GM21786 (cell line): Measurements from ENCODE around the gene TTYH2.

Experiments used
- ATAC-seq: cut with Tn5 transposase; IDR thresholded peaks from one replicate; pipeline ENCODE4 v1.9.1; 2021; ENCODE audit not compliant: unreplicated experiment

The TTYH2 gene

DNA sequence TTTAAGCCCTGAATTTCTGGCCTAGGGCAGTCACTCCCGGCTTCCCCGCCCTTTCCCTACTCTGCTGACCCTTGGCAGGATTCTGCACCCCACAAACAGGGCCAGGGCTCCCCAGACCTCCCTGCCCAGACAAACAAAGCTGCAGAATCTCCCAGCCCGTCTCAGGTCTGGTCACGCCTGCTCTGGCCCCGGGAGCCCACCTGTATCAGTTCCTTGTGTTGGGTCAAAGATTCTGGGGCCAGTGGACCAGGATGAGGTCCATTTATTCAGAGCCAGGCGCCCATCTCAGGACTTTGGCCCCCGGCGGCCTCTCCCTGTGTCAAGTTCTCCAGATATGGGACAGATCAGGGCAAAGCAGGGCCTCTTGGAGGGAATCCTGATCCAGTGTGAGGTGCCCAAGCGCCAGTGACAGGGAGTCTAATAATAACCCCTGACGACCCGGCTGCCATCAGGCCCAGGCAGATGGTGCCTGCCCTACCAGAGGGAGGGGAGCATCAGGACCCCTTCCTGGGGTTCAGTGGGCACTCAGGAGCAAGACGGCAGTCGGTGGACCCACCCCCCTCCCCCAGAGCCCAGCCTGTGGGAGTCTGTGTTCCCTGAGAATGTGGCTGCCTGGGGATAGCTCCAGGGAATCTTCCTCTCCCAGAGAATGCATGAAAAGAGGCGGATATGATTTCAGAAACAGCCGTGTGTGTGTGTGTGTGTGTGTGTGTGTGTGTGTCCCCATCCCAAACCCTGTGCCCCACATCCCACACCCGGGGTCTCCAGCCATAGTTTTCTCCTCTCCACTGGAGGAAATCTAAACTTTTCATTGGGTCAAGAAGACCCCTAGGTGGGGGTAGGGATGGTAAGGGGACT is 1.3 kb downstream of the TTYH2 start:
- ATAC-seq: no peak

DNA sequence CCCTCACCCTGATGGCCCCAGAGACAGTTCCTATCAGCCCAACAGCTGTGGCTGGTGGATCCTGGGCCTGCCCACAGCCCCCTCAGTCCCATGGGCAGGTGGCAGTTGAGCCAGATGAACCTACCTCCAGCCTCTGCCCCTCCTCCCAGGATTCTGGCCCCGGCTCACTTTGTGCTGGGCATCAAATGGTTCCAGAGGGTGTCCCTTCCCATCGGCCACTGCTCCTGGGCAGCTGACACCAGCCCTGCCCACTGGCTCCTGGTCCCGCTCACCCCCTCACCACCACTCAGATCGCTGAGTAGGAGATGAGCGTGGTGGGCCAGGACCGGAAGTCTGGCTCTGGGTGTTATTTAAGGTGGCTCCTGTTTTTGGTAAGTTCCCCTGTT is 2.0 kb downstream of the TTYH2 start:
- ATAC-seq: no peak

DNA sequence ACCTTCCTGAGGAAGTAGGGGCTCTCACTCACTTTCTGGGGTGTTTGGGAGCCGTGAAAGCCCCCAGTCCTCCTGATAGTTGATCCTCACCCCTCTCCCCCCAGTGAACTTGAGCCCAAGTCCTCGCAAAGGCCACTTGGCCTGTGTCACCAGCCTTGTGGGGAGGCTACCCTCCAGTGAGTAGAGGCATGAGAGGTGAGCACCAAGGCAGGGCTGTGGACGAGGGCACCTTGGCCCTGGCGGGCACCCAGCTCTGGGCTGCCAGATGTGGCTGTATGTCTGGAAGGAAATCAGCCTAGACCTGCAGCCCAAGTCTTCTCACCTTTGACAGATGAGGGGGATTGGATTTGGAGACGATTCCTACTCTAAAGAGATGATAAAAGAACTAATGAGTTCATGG is 3.1 kb downstream of the TTYH2 start:
- no peak for ATAC-seq

DNA sequence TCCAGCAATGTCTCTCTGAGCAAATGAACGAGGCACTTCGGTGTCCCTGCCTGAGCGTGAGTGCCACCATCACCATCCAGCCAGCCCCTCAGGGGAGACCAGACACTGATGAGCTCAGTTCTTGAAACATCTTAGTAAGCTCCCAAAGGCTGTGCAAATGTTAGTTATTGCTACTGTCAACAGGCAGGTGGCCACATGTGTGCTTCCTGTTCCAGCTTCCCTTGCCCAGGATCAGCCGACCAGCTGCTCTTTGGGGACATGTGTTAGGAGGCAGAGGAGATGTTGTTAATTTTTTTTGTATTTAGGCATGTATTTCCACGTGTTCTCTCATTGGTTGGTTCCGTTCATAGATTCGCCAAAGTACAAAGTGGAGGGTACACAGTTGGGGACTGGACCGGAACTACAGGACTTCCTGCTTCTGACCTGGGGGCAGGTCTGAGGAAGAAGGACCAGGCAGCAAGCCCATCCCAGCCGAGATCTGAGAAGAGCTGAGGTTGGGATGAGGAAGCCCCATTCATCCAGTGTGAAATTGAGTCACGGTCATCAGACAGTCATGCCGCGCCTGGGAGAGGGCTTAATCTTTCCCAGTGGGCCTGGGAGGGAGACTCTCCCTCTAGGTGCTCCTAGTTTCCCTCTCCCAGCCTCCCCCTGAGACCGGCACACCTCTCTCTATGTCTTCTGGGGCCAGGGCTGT is 3.8 kb downstream of the TTYH2 start:
- ATAC-seq: no peak

DNA sequence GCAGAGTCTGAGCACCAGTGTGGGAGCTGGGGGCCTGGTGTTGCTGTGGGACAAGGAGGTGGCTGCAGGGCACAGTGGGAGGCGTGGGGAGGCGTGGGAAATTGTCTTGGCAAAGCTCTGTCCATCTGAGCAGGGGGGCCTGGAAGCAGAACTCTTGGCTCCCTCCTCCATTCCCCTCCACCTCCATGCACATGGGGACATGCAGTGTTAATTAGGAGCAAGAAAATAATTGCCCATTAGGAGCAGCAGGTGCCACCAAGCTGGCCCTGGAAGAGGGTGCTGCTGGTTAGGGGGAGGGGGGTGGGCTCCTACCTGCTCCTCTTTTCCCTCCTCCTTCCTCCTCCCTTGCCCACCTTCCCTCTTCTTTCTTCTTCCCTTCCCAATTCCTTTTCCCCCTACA is 4.5 kb downstream of the TTYH2 start:
- ATAC-seq: no peak

DNA sequence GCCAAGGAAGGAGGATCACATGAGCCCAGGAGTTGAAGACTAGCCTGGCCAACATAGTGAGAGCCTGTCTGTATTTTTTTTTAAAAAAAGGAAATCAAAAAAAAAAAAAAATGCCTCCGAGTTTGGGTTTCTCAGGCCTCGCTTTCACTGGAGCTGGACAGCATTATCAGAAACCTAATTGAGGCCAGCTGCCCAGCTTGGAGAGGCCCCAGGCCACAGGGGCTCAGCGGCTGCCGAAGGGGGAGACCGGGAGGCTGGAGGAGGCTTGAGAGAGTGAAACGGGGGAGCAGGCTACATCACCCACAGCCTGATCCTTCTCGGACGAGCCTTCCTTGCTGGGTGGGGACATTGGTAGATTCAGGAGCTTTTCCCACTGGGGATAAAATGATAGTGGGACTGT is 5.1 kb downstream of the TTYH2 start:
- ATAC-seq: no peak

DNA sequence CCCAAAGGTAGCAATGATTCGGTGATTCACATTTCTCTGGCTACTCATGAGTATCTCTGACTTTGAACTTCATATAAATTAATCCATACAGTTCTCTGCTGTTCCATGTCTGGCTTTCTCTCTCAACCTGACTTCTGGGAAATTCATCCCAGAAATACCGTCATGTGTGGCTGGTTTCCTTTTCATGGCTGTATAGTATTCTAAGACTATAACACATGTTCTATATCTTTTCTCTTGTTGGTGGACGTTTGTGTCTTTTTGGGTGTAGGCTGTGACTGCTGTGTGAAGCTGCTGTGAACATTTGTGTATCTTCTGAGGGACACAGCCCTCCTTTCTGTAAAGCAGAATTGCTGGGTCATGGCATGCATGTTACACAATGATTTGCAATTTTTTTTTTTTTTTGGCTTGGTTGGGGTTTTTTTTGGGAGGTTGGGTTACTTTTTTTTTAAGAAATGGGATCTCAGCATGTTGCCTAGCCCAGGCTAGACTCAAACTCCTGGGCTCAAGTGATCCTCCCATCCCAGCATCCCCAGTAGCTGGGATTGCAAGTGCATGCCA is 6.3 kb downstream of the TTYH2 start:
- ATAC-seq: no peak

DNA sequence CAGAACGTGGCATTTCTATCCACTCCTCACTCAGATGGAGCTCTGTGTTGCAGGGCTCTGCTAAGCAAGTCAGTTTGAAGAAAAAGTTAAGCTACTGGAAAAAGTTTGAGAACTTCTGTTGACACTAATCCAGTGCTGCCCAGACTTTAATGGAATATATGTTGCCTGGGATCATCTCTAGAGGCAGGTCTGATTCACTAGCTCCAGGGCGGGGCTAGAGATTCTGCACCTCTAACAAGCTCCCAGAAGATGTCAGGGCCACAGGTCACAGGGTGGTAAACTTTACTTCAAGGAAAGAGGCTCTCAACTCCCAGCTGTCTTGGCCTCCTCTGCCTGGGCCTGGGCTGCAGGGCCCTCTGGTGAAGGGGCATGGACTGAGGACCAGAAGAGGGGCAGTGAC is 6.8 kb downstream of the TTYH2 start:
- no peak for ATAC-seq

DNA sequence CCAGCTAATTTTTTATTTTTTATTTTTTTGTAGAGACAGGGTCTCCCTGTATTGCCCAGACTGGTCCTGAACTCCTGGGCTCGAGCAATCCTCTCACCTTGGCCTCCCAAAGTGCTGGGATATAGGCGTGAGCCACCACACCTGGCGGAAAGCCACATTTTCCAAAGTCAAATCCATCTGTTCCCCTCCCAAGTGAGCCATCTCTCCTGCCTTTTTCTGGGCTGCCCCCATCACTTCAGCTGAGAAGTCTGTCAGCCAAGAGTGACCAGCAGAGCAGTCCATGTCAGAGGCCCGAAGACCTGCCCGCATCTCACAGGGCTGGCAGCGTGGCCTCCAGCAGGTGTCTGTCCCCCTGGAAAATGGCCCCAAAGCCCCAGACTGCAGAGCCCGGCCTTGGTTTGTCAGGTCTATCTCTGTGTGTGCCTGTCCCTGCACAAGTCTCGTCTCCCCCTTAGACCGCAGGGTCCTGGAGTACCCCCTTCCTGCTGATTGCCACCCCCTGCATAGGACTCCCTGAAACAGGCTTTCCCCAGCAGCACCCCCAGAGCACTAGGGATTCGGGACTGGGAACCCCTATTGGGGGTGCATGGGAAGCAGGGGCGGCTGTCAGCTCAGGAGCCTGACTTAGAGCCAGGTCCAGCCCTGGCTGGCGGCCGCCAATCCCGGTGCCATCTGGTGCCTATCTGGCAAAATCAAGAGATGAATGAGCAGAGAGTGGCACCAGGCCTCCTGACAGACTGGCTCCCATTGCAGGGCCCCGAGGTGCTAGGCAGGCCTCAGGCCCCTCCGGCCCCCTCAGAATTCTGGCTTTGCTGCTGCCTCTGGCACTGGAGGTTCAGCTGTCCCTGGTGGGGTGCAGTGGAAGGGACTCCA is 7.8 kb downstream of the TTYH2 start:
- ATAC-seq: no peak

DNA sequence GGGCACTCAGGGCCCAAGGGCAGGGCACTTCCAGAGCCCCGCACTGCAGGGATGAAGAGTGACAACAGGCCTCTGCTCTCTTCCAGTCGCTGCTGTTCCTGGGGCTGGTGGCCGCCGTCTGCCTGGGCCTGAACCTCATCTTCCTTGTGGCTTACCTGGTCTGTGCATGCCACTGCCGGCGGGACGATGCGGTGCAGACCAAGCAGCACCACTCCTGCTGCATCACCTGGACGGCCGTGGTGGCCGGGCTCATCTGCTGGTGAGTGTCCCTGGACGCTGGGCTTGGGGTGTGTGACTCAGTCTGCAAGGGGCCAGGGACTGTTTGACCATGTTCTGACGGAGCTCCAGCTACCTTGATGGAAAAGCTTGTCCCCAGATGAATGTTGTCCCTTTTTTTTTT is 9.0 kb downstream of the TTYH2 start:
- ATAC-seq: no peak

DNA sequence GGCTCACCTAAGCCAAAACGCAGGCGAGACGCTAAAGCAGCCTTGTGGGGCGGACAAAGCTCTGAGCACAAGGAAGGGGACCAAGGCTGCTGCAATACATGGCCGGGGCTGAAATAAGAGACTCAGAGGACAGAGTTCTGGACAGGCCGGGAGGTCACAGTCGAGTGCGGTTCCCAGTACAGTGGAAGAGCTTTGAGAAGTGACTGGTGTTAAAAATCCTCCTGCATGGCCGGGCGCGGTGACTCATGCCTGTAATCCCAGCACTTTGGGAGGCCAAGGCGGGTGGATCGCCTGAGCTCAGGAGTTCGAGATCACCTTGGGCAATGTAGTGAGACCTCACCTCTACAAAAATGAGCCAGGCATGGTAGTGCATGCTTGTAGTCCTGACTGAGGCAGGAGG is 10.5 kb downstream of the TTYH2 start:
- ATAC-seq: no peak

DNA sequence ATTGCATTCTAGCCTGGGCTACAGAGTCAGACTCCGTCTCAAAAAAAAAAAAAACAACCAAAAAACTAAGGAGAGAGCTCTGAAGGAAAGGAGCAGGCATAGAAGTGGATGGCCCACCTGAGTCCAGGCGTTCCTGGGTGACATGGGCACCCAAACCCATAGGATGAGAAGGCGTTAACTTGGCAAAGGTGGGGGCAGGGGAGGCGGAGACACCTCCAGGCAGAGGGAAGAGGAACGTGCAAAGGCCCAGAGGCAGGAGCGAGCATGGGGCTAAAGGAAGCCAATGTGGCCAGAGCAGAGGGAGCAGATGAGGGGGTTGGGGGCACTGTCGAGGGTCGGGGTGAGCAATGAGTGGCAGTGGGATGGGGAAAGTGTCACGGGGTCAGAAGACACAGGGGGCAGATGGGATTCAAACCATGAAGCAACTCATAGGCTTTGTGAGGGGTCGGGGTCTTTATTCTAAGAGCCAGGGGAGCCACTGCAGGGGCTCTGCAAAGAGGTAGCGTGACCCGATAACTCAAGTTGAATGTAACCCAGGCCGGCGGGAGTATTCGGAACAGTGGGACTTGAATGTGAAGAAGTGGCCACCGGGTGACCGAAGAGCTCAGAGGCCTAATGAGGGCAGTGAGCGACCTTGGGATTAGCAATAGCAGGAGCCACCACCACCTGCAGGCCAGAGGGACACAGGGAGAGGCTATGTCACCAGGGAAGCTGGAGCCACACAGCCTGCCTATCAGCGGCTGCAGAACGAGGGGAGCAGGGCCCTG is 11.8 kb downstream of the TTYH2 start:
- ATAC-seq: no peak

DNA sequence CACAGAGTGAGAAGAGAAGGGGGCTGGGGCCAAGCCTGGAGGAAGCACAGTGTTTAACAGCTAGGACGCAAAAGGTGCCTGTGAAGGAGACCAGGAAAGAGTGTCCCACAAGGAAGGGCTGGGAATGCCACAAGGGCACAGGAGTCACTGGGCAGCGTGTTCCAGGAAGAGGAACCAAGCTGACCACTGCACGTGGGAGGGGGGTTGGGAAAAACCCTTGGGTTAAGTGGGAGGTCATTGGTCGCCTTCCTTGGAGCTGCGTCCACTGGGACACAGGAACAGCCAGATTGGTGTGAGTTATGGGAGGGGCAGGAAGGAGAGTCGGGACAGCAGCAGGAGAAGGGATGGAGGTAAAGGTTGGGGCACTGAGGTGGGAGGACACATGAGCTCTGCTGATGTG is 12.9 kb downstream of the TTYH2 start:
- ATAC-seq: no peak

DNA sequence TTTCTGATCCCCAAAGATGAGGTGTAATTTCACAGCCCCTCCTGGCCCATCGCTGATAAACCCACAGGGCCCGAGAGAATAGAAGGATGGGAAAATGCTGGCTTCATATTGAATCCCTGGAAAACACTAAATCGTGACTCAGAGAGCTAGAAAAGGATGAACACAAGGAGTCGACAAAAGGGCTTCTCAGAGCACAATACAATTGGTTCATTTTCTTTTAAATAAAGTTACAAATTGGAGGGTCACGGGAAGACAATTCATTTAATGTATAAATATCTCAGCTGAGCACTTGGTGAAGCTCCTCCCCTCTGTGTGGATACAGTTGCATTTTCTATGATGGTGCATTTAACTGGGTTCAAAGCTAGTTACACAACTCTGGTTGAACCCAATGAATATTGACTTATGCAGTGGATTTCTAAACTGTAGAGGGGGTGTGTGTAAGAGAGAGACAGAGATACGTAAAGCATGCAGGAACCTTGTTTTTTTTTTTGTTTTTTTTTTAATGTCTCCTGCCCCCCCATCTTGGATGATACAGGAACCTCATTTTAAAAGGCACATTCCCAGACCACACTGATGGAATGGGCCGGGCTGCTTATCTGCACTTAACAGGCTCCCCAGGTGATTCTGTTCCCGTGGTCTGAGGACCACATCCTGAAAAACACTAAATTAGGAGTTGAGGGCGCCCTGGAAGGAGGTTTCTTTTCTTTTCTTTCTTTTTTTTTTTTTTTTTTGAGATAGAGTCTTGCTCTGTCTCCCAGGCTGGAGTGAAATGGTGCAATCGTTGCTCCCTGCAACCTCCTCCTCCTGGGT is 14.1 kb downstream of the TTYH2 start:
- ATAC-seq: no peak

DNA sequence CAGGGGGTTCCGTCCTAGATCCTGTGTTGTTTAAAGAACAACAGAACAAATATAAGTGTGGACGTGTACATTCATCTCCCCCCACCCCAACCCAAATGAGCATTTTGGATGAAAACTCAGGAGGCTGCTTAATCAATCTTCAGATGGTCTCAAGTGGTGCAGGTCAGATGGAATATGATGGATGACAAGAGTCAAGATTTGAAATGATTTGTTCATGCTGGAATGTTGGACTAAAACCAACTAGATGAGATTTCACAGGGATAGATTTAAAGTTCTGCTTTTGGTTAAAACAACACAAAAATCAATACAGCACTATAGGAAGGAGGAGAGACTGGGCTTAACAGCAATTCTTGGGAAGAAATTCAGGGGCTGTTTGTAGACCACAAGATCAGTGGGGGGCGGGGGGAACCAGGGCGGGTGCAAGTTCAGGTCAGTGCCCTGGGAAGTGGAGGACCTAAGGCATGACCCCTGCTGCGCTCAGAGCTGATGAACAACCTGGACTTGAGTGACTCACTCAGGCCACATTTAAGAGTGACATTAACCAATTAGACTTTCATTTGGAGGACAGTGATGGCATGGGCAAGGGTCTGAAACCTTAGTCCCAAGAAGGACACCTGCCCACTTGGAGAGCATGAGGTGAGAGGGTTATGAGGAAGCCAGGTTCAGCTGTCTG is 15.1 kb downstream of the TTYH2 start:
- no peak for ATAC-seq

DNA sequence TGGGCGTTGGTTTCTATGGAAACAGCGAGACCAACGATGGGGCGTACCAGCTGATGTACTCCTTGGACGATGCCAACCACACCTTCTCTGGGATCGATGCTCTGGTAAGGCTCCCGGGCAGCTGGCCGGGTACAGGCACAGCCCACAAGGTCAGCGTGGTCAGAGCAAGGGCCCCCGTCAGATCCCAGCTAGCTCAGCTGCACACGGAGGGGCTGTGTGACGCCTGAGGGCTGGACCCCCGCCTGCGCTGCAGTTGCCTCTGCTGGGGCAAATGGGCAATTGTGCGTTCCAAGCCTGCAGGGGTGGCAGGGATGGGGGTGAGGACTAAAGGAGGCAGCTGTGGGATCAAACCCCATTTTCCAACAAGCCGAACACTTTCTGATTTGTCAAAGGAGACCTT is 17.5 kb downstream of the TTYH2 start:
- no peak for ATAC-seq

DNA sequence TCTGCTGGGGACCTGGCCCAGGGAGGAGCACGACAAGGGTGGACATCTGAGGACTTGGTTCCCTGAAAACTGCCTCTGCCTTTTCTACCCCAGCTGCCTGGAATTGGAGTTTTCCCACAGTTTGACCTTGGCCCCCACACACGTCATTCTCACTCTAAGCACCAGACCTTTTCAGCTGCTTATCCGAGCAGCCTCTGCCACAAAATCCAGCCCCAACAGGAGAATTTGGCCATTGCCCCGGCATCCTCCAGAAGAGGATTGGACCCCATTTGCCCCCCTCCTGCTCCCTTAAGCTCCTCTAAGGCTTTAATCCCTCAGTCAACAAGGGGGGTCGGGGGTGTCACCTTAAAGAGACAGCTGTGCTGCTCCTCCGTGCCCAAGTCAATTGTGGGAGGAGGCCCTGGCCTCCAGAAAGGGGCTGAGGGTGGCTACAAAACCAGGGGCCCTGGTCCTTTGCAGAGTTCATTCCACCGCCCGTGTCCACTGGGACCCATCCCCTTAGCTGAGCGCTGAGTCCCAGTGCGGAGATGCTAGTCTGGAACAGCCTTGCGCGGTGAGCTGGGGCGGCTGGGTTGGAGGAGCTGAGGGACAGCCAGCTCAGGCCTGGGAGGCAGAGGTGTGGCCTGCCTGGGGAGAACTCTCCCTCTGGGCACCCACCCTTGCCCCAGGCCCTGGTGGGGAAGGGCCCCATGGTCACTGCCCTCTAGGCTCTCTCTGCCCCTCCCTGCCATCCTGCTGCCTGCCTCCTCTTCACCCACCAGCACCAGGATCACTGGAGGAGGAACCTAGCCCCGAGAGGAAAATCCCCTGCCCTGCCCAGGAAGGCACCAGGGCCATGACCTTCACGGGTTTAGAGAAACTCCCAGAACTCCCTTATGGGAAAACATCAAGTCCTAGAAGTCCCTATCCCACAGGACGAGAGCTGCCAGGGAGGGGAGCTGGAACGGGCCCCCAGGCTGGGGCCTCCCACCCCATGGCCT is 18.8 kb downstream of the TTYH2 start:
- ATAC-seq: no peak

DNA sequence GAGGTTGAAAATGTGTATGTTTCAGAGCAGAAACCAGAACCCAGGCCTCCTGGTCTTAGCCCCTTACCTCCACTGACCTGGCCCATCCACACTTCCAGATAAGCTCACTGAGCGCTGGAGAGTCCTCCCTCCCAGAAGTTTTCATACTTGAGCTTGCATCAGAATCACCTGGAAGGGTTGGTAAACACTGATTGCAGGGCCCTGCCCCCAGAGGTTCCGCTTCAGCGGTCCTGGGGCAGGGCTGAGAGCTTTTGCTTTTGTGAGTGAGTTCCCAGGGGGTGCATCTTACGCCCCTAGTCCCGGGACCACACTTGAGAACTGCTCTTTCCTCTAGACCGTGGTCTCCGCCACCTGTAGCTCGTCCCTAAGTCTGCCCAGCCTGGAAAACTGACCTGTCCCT is 20.6 kb downstream of the TTYH2 start:
- no peak for ATAC-seq
